HEK293T (cell line): Measurements from ENCODE around the gene THEM4.

Experiments used
- CTCF ChIA-PET: fragments of 350-600 bp; formaldehyde crosslinking; extraction: SDS; loops from one replicate; lab custom pipeline; 2021; ENCODE audit warnings: antibody characterized with exemption, inconsistent platforms; lab: Yijun Ruan, JAX
- POLR2A ChIA-PET: fragments of 350-600 bp; formaldehyde crosslinking; extraction: SDS; loops from one replicate; lab custom pipeline; 2020; ENCODE audit warnings: antibody characterized with exemption, inconsistent platforms; lab: Yijun Ruan, JAX
- DNase-seq: peaks from one replicate; pipeline ENCODE4 v3.0.0; 2012; ENCODE audit warnings: mixed read lengths; ENCODE audit errors: extremely low spot score
- ARNT ChIP-seq: fragments of 450-650 bp; IDR thresholded peaks from 2 replicates; pipeline ENCODE4 v1.6.1; 2017; ENCODE audit warnings: mild to moderate bottlenecking
- BHLHE40 ChIP-seq: fragments of 450-650 bp; IDR thresholded peaks from 2 replicates; pipeline ENCODE4 v1.6.1; 2016; ENCODE audit warnings: mild to moderate bottlenecking, moderate library complexity, borderline replicate concordance
- CTBP1 ChIP-seq: fragments of 450-650 bp; IDR thresholded peaks from 2 replicates; pipeline ENCODE4 v1.6.1; 2016; ENCODE audit warnings: borderline replicate concordance
- ELF4 ChIP-seq: fragments of 450-650 bp; IDR thresholded peaks from 2 replicates; pipeline ENCODE4 v1.6.1; 2017; ENCODE audit warnings: antibody characterized with exemption
- FOXA1 ChIP-seq: fragments of 450-650 bp; IDR thresholded peaks from 2 replicates; pipeline ENCODE4 v1.6.1; 2016; ENCODE audit warnings: mild to moderate bottlenecking
- FOXK2 ChIP-seq: fragments of 450-650 bp; IDR thresholded peaks from 2 replicates; pipeline ENCODE4 v1.6.1; 2016; ENCODE audit warnings: mild to moderate bottlenecking
- FOXM1 ChIP-seq: fragments of 450-650 bp; IDR thresholded peaks from 2 replicates; pipeline ENCODE4 v1.6.1; 2017; ENCODE audit warnings: mild to moderate bottlenecking, borderline replicate concordance
- HDGF ChIP-seq: fragments of 450-650 bp; IDR thresholded peaks from 2 replicates; pipeline ENCODE4 v1.6.1; 2017; ENCODE audit warnings: antibody characterized with exemption, borderline replicate concordance
- L3MBTL2 ChIP-seq: fragments of 450-650 bp; conservative IDR thresholded peaks from 2 replicates; pipeline ENCODE4 v1.6.1; 2016; ENCODE audit warnings: mild to moderate bottlenecking
- LEF1 ChIP-seq: fragments of 450-650 bp; IDR thresholded peaks from 2 replicates; pipeline ENCODE4 v1.6.1; 2017; ENCODE audit warnings: mild to moderate bottlenecking, borderline replicate concordance
- NFRKB ChIP-seq: fragments of 450-650 bp; IDR thresholded peaks from 2 replicates; pipeline ENCODE4 v1.6.1; 2016; ENCODE audit warnings: mild to moderate bottlenecking, moderate library complexity
- SP1 ChIP-seq: fragments of 450-650 bp; IDR thresholded peaks from 2 replicates; pipeline ENCODE4 v1.6.1; 2017
- SUZ12 ChIP-seq: fragments of 450-650 bp; IDR thresholded peaks from 2 replicates; pipeline ENCODE4 v1.6.1; 2016; ENCODE audit warnings: mild to moderate bottlenecking
- TARDBP ChIP-seq: fragments of 450-650 bp; IDR thresholded peaks from 2 replicates; pipeline ENCODE4 v1.6.1; 2016
- ZNF384 ChIP-seq: fragments of 450-650 bp; IDR thresholded peaks from 2 replicates; pipeline ENCODE4 v1.6.1; 2016
- TF ChIP-seq, protein P1 (sequence below): fragments of 450-650 bp; IDR thresholded peaks from 2 replicates; pipeline ENCODE4 v1.6.1; 2016

Gene THEM4

DNA sequence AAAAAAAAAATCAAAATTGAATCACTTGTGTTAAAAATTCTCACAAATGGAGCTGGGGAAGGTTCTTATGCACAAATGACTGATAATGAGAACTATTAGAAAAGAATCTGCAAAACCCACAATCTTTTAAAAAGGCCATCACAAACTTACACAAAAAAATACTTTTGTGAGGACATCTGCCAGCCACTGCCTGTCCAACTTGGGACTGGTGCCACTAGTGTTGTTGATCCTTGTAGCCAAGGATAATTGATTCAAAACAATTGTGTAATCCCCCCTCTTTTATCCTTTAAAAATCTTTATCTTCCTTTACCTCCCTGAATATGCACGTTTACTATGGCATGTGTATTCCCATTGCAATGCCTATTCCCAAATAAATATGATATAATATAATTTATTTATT is 39.2 kb upstream of the THEM4 start:
- ChIA-PET CTCF (interaction anchor here (1.0 to 1.8 kb wide), 3 partner anchors 12 to 240 kb away, joined by 3 to 8 read pairs (median 3); no protein-coding TSS in a partner anchor), POLR2A (no interaction called here)
- TF ChIP-seq ZNF384 (no peak), L3MBTL2 (no peak), FOXA1 (no peak), FOXK2 (no peak), SP1 (no peak), ARNT (no peak), SUZ12 (no peak)
- TF ChIP-seq, protein P1, sequence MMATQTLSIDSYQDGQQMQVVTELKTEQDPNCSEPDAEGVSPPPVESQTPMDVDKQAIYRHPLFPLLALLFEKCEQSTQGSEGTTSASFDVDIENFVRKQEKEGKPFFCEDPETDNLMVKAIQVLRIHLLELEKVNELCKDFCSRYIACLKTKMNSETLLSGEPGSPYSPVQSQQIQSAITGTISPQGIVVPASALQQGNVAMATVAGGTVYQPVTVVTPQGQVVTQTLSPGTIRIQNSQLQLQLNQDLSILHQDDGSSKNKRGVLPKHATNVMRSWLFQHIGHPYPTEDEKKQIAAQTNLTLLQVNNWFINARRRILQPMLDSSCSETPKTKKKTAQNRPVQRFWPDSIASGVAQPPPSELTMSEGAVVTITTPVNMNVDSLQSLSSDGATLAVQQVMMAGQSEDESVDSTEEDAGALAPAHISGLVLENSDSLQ: no peak

DNA sequence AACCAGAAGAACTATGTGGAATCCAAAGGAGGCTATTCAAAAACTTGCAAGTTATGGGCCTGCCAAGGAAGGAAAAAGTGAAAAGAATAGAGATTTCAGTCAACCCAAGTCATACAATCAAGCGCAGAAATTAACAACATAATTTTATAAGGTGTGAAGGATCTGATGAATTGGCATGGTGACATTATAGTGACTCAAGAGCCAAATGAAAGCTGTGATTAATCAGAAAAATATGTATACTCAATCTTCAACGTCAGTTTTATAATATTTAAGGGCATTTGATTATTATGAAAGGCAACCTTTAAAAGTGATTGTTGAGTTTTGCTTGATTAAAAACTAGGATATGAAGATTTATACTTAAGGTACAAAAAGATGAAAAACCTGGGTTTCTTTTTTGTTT is 37.8 kb upstream of the THEM4 start:
- no peak for DNase-seq
- TF ChIP-seq SP1 (no peak), TARDBP (no peak), ELF4 (no peak), HDGF (no peak), FOXA1 (no peak), CTBP1 (no peak), L3MBTL2 (no peak), BHLHE40 (no peak)
- ChIA-PET POLR2A (interaction anchor here (1.2 kb wide), 1 partner anchor 46 kb away, joined by 4 read pairs; no protein-coding TSS in a partner anchor), CTCF (no interaction called here)

More for the DNA sequence above, 39.2 kb upstream of the THEM4 start:
- no peak for DNase-seq

DNA sequence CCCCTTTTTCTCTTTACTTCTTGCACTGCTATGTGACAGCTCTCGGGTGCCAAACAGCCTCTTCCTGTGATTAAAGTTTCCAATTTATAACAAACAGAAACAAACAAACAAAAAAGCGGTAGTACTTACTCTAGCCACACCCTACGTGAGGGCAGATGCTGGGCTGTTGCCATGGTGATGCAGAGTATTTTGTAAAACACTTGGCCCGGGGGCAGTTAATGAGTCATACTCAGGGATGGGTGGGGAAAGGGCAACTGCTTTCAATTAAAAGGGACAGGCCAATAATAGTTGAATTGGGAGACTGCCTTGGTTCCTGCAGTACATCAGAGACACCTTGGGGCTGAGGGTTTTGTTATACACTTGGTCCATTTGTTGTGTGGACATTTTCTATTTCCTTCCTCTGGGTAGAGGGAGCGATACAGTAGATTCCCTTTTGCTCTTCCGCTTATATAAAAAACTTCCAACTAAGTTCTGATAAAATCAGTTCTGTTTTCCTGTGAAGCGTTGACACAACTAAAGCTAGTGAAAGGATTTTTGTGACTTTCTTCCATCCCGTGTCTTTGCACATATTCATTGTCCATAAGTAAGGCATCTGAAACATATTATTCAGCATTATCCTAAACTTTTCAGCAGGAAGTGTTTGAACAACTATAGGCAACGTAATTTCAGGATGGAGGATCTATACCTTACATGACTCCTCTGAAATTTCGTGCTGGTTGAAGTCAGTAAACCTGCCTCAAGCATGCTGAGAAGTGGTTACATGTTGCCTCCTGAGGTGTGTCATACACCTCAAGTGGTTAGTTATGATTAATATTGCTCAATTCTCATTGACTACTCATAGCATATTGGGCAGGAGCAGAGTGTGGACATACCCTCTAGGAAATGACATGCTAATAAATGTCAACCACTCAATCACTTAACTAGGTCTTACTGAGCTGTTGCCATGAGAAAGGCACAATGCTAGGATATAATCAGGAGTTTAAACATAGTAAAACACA is 36.7 kb upstream of the THEM4 start:
- DNase-seq: peak; percentile 79
- CTCF ChIA-PET: interaction anchor here (0.9 to 1.5 kb wide), 3 partner anchors 23 to 88 kb away, joined by 3 to 5 read pairs (median 3); no protein-coding TSS in a partner anchor
- POLR2A ChIA-PET: interaction anchor here (1.1 to 2.1 kb wide), 4 partner anchors 22 to 47 kb away, joined by 3 to 7 read pairs (median 4); partner anchors contain the start of gene THEM4
- TF ChIP-seq ELF4 (no peak), NFRKB (no peak), SP1 (no peak), L3MBTL2 (no peak), HDGF (no peak), SUZ12 (no peak), ZNF384 (no peak), CTBP1 (peak; percentile 64; the same call in 1 of the 2 replicates), ARNT (no peak), FOXA1 (no peak)
- TF ChIP-seq, protein P1: peak; percentile 62

DNA sequence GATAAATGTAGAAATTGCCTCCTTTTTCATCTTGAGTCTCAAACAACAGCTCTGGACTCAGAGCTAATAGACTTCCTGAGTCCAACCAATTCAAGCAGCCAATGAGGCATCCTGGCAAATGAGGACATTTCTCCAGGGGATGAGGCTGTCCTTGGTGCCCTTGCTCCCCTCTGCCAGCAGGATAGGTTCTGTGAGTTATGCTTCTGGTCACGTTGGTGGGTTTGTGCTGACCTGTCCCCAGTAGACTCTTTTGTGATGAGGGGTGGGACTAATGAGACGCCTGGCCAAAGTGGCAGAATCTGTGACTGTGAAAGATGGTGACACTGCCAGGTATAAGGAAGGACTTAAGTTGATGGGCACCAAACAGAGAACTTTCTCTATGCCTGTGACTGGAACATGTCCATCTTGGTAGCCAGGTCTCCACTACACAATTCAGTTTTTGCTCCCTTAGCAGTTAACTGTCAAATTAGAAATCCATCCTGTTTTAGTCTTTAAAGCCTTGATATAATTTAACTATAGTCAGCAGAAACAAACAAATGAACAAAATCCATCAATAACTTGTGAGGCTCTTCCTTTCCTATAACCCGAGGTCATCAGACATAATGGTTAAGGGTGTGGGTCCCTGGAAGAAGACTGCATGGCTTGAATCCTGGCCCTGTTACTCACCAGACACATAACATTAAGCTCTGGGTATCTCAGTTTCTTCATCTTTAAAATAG is 35.7 kb upstream of the THEM4 start:
- ChIA-PET POLR2A (interaction anchor here (0.9 to 2.1 kb wide), 3 partner anchors 36 to 56 kb away, joined by 3 to 7 read pairs (median 3); partner anchors contain the start of gene THEM4), CTCF (interaction anchor here (0.9 to 1.5 kb wide), 5 partner anchors 10 to 89 kb away, joined by 3 to 6 read pairs (median 4); no protein-coding TSS in a partner anchor)
- TF ChIP-seq SP1 (no peak), FOXM1 (no peak), LEF1 (no peak), L3MBTL2 (no peak), FOXK2 (no peak), TARDBP (no peak), SUZ12 (no peak), NFRKB (no peak), BHLHE40 (no peak), ZNF384 (no peak), HDGF (no peak), FOXA1 (no peak), CTBP1 (no peak), ELF4 (no peak), ARNT (no peak)
- TF ChIP-seq, protein P1: no peak
- no peak for DNase-seq

DNA sequence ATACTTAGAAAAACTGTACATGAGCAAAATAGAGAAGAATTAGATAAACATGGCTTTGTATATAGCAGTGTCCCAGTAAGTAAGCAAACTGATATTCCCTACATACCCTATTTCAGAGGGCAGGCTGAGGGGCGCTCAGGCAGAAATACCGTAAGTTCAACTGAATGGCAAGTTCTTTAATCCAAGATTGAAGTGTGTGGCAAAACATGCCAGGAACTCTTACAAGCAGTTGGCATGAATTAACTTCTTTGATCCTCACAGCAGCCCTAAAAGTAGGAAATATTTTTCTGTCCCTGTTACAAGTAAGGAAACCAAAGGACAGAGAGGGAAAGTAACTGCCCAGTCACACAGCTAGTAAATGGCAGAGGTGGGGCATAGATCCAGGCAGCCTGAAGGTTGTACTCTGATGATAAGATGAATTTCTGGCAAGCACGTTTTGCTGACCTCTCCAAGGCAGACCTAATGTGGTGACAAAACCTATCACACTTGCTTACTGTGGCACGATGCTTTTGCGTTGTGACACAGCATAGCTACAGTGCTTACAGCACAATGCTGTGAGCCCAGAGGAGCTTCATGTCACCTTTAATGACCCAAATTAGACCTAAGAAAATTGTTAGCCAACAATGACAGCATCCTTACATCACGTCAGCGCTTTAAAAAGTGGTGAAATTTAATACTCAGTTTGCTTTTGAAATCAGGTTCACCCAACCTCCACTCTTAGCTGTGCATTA is 35.0 kb upstream of the THEM4 start:
- no peak for DNase-seq
- TF ChIP-seq SP1: no peak
- no peak for TF ChIP-seq ELF4
- TF ChIP-seq FOXA1: no peak
- TF ChIP-seq LEF1: no peak
- no peak for TF ChIP-seq FOXM1
- no peak for TF ChIP-seq FOXK2
- TF ChIP-seq CTBP1: no peak
- no peak for TF ChIP-seq NFRKB
- TF ChIP-seq L3MBTL2: no peak
- TF ChIP-seq ZNF384: no peak
- TF ChIP-seq TARDBP: no peak
- TF ChIP-seq, protein P1: no peak
- TF ChIP-seq SUZ12: no peak
- no peak for TF ChIP-seq ARNT
- no peak for TF ChIP-seq BHLHE40
- no peak for TF ChIP-seq HDGF
- POLR2A ChIA-PET: interaction anchor here (0.9 to 2.1 kb wide), 3 partner anchors 35 to 57 kb away, joined by 3 to 7 read pairs (median 3); partner anchors contain the start of gene THEM4
- CTCF ChIA-PET: interaction anchor here (1.0 to 1.5 kb wide), 3 partner anchors 9 to 90 kb away, joined by 4 to 6 read pairs (median 5); no protein-coding TSS in a partner anchor
